ENCODE data around the gene ADNP2. TPM values are rescaled to one million over a fixed set of nuclear protein-coding genes. Genes with fewer than 3 reads are reported as not detected.

Gene ADNP2
- total RNA-seq, 3 donors from 2014 or later: 15.7 to 20.3 (median 20.1) TPM

DNA sequence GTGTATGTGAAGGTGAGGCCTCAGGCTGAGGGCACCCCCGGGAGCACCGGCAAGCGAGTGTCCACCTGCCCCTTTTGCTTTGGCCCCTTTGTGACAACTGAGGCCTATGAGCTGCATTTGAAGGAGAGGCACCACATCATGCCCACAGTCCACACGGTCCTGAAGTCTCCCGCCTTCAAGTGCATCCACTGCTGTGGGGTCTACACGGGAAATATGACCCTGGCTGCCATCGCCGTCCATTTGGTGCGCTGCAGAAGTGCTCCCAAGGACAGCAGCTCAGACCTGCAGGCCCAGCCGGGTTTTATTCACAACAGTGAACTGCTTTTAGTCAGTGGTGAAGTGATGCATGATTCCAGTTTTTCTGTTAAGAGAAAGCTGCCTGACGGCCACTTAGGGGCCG is 28.9 kb downstream of the ADNP2 start:
- no peak overlapping the region for H3K27ac ChIP-seq

DNA sequence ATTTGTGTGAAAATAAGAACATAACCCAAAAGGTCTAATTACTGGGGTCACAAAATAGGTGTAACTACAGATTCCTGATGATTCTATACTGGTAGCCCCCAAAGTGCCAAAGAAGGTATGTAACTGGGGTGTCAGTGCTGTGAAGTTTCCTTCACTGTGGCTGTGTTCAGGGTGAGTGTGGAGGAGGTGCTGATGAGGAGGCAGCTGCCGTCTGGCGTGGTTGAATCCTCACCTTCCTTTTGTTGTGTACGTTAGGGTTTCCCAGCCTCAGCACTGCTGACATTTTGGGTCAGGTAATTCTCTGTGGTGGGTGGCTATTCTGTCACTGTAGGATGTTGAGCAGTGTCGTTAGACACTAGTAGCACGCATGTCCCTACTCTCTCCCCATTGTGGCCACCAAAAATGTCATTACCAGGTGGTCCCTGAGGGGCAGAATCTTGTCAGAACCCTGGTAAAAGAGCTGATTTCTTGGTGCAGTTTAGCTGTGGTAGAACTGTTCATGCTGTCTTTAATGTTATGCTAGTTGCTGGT is 31.5 kb downstream of the ADNP2 start:
- Histone ChIP-seq H3K9me3 (no peaks in the 10 kb centered on the region), H3K27me3 (no peaks in the 10 kb centered on the region), H3K4me3 (no peak overlapping the region), H3K36me3 (no peaks in the 10 kb centered on the region), H3K4me1 (no peaks in the 10 kb centered on the region), H3K27ac (no peak overlapping the region)
- intact Hi-C loops (cut with DNase I; ENCODE audit: low total_unique reads): no loop called here
- no peak for TF ChIP-seq POLR2A (IDR thresholded peaks at IDR 0.05)
- no peak for TF ChIP-seq POLR2AphosphoS5 (IDR thresholded peaks at IDR 0.05)
- TF ChIP-seq, protein P1, sequence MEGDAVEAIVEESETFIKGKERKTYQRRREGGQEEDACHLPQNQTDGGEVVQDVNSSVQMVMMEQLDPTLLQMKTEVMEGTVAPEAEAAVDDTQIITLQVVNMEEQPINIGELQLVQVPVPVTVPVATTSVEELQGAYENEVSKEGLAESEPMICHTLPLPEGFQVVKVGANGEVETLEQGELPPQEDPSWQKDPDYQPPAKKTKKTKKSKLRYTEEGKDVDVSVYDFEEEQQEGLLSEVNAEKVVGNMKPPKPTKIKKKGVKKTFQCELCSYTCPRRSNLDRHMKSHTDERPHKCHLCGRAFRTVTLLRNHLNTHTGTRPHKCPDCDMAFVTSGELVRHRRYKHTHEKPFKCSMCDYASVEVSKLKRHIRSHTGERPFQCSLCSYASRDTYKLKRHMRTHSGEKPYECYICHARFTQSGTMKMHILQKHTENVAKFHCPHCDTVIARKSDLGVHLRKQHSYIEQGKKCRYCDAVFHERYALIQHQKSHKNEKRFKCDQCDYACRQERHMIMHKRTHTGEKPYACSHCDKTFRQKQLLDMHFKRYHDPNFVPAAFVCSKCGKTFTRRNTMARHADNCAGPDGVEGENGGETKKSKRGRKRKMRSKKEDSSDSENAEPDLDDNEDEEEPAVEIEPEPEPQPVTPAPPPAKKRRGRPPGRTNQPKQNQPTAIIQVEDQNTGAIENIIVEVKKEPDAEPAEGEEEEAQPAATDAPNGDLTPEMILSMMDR (IDR thresholded peaks at IDR 0.05): no peak
- DNase-seq (ENCODE audit: low spot score in 2 of 2): no peak

More for the DNA sequence above, 28.9 kb downstream of the ADNP2 start:
- Histone ChIP-seq H3K9me3 (no peaks in the 10 kb centered on the region), H3K4me3 (no peak overlapping the region), H3K27me3 (no peaks in the 10 kb centered on the region), H3K36me3 (no peaks in the 10 kb centered on the region), H3K4me1 (no peaks in the 10 kb centered on the region)
- intact Hi-C loops (cut with DNase I; ENCODE audit: low total_unique reads): no loop called here
- TF ChIP-seq, protein P1 (IDR thresholded peaks at IDR 0.05): no peak
- no peak for TF ChIP-seq POLR2AphosphoS5 (IDR thresholded peaks at IDR 0.05)
- no peak for TF ChIP-seq POLR2A (IDR thresholded peaks at IDR 0.05)
- no peak for DNase-seq (ENCODE audit: low spot score in 2 of 2)

DNA sequence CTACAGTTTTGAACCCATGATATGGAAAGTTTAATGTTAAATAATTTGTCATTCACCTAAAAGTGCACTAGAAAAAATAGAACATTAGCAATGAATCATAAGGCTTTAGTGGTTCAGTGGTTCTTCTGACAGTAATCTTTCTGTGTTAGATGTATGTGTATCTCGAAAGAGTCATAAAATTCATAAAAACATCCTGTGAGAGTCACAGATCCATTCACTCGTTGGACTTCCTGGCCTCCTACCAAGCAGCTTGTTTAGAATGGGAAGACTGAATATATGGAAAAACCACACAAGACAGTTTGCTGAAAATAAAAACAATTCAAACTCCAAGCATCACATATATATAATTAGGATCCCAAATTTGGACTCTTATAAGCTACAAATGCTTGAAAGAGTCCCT is 34.8 kb downstream of the ADNP2 start:
- Histone ChIP-seq H3K27me3 (no peaks in the 10 kb centered on the region), H3K4me1 (no peaks in the 10 kb centered on the region), H3K36me3 (no peaks in the 10 kb centered on the region), H3K9me3 (no peaks in the 10 kb centered on the region), H3K27ac (no peak overlapping the region), H3K4me3 (no peak overlapping the region)
- TF ChIP-seq POLR2AphosphoS5 (IDR thresholded peaks at IDR 0.05) (no peak), POLR2A (IDR thresholded peaks at IDR 0.05) (no peak)
- TF ChIP-seq, protein P1 (IDR thresholded peaks at IDR 0.05): no peak
- intact Hi-C loops (cut with DNase I; ENCODE audit: low total_unique reads): no loop called here
- no peak for DNase-seq (ENCODE audit: low spot score in 2 of 2)

GRCh38 chr18:80145196-80145804 is 36.2 kb downstream of the ADNP2 start:
- no peaks in the 10 kb centered on the region for H3K4me1 ChIP-seq
- no peak for DNase-seq (ENCODE audit: low spot score in 2 of 2)
- H3K27me3 ChIP-seq: no peaks in the 10 kb centered on the region
- intact Hi-C loops (cut with DNase I; ENCODE audit: low total_unique reads): no loop called here
- no peaks in the 10 kb centered on the region for H3K36me3 ChIP-seq
- TF ChIP-seq POLR2AphosphoS5 (IDR thresholded peaks at IDR 0.05): no peak
- no peak overlapping the region for H3K27ac ChIP-seq
- no peaks in the 10 kb centered on the region for H3K9me3 ChIP-seq
- no peak overlapping the region for H3K4me3 ChIP-seq

DNA sequence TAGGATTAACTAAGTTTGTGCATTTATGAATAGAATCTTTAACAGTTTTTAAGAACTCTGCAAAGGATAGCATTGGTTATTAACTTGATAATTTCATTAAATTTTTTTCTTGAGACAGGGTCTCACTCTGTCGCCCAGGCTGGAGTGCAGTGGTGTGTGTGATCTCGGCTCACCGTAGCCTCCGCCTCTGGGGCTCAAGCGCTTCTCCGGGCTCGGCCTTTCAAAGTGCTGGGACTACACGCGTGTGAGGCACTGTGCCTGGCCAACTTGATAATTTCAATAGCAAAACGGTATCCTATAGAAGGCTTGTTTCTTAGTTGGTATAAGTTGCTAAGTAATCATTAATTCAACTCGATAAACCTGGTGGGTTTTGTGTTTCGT is 38.0 kb downstream of the ADNP2 start:
- intact Hi-C loops (cut with DNase I; ENCODE audit: low total_unique reads): no loop called here

More for the DNA sequence above, 38.0 kb downstream of the ADNP2 start:
- H3K27me3 ChIP-seq: no peaks in the 10 kb centered on the region
- peak overlapping the region in 1 of 2 donors; percentile 60 for H3K27ac ChIP-seq
- no peaks in the 10 kb centered on the region for H3K4me1 ChIP-seq
- TF ChIP-seq POLR2A (IDR thresholded peaks at IDR 0.05): no peak
- TF ChIP-seq POLR2AphosphoS5 (IDR thresholded peaks at IDR 0.05): no peak
- TF ChIP-seq, protein P1 (IDR thresholded peaks at IDR 0.05): no peak
- H3K9me3 ChIP-seq: no peaks in the 10 kb centered on the region
- DNase-seq (ENCODE audit: low spot score in 2 of 2): no peak
- no peaks in the 10 kb centered on the region for H3K36me3 ChIP-seq
- H3K4me3 ChIP-seq: peak overlapping the region; percentile 59 to 70 (median 67)
